ENCODE data around the gene GTF2A1L. TPM values are rescaled to one million over a fixed set of nuclear protein-coding genes. Genes with fewer than 3 reads are reported as not detected.
A peak's percentile ranks its signal among the peaks of the same experiment; 100 is the strongest.

The GTF2A1L gene
- total and polyA plus RNA-seq, 2 donors, result 4.0 to 24.5 TPM

DNA sequence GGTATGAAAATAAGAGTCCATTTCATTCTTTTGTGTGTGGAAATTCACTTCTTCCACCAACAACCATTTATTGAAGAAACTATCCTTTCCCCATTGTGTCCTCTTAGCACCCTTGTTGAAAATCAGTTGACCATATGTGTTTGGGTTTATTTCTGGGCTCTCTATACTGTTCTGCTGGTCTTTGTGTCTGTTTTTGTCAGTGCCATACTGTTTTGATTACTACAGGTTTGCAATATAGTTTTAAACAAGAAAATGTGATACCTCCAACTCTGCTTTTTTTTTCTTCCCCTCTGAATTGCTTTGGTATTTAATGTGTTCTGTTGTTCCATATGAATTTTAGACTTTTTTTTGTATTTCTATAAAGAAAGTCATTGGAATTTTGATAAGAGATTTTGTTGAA lies 8.4 kb downstream of the GTF2A1L start:
- Histone ChIP-seq H3K36me3 (ENCODE audit: insufficient read depth) (no peaks in the 10 kb centered on the region), H3K27ac (ENCODE audit: low read depth) (no peak overlapping the region), H3K4me3 (ENCODE audit: low read depth, low read length) (no peak overlapping the region), H3K4me1 (ENCODE audit: insufficient read depth) (no peaks in the 10 kb centered on the region)
- no peak for DNase-seq (ENCODE audit: extremely low spot score)

DNA sequence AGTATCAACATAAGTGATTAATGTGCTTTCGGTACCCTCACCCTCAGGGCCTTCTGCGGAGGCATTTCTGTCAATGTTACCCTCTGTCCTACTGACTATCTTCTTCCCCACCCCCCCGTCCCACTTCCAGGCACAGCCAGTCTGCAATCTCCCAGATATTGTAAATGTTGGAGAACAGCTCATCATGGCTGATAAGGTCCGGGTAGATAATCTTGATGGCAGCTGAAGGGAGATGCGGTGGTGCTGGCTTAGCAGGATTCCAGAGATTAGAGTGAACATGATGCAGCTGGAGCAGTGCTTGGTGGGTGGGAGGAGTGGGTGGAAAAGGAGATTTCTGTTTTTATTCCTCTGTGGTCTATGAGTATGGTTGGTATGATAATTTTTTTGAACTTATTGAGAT lies 15.5 kb downstream of the GTF2A1L start:
- Histone ChIP-seq H3K36me3 (ENCODE audit: insufficient read depth) (no peaks in the 10 kb centered on the region), H3K27ac (ENCODE audit: low read depth) (no peak overlapping the region), H3K4me1 (ENCODE audit: insufficient read depth) (no peaks in the 10 kb centered on the region), H3K4me3 (ENCODE audit: low read depth, low read length) (no peak overlapping the region)
- 38% methylated on average over 5 of the region's 5 CpGs for WGBS
- DNase-seq (ENCODE audit: extremely low spot score), result no peak

DNA sequence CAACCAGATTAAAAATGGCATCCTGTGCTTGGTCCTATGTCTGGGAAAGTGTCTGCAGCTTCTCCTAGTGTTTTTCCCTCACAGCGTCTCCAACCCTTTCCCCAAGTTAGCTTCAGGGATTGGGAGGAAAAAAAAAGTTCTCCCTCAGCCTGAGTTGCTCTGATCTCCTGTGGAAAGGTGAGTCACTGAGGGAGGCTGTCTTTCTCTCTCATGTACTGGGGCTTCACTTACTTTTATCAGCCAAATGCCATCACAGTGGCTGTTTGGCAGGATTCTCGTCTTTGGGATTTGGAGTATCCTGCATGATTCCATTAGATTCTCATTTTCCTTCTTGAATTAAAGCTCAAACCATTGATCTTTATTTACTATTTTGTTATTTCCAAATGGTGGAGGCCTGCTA lies 18.1 kb downstream of the GTF2A1L start:
- WGBS, result 86% methylated on average over 2 of the region's 2 CpGs
- no peak for DNase-seq (ENCODE audit: extremely low spot score)

DNA sequence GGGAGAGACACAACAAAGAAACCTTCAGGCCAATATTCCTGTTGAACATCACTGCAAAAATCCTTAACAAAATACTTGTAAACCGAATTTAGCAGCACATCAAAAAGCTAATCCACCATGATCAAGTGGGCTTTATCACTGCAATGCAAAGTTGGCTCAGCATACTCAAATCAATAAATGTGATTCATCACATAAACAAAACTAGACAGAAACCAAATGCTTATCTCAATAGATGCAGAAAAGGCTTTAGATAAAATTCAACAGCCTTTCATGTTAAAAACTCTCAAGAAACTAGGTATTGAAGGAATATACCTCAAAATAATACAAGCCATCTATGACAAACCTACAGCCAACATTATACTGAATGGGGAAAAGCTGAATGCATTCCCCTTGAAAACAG lies 20.6 kb downstream of the GTF2A1L start:
- H3K4me3 ChIP-seq (ENCODE audit: low read depth, low read length), result no peak overlapping the region
- no peaks in the 10 kb centered on the region for H3K4me1 ChIP-seq (ENCODE audit: insufficient read depth)
- 17% methylated on average over 1 of the region's 1 CpG for WGBS
- H3K27ac ChIP-seq (ENCODE audit: low read depth), result no peak overlapping the region
- H3K36me3 ChIP-seq (ENCODE audit: insufficient read depth), result no peaks in the 10 kb centered on the region
- DNase-seq (ENCODE audit: extremely low spot score), result no peak

More for the DNA sequence above, 18.1 kb downstream of the GTF2A1L start:
- Histone ChIP-seq H3K36me3 (ENCODE audit: insufficient read depth) (no peaks in the 10 kb centered on the region), H3K27ac (ENCODE audit: low read depth) (no peak overlapping the region), H3K4me1 (ENCODE audit: insufficient read depth) (no peaks in the 10 kb centered on the region), H3K4me3 (ENCODE audit: low read depth, low read length) (no peak overlapping the region)

DNA sequence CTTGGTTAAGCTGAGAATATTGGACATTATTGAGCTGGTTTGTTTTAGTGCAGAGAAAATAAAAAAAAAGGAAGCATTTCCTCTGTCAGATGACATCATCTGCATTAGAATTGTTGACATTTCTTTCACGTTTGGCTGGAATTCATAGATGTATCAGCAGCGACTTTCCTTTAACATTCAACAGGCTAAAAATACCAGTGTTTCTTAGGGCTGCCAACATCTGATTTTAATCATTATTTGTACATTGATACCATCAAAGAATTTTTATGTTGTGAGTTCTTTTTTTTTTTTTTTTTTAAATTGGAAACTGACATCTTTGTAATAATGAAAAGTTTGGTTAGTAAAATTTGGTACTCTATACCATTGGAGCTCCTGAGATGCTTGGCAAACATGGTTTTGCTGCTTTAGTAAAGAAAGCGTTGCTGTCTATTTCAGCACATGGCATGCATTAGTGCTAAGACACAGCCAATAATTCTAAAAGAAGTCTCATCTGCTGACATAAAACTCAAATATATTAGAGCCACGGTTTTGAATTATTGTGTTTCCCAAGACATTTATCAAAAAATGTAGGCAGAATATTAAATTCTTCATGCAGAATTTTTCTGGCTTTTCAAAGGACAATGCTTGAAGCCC lies 33.6 kb downstream of the GTF2A1L start:
- H3K36me3 ChIP-seq (ENCODE audit: insufficient read depth), result no peaks in the 10 kb centered on the region
- H3K4me3 ChIP-seq (ENCODE audit: low read depth, low read length), result no peak overlapping the region
- 15% methylated on average over 4 of the region's 4 CpGs for WGBS
- H3K27ac ChIP-seq (ENCODE audit: low read depth), result no peak overlapping the region
- DNase-seq (ENCODE audit: extremely low spot score), result peak; percentile 10
- H3K4me1 ChIP-seq (ENCODE audit: insufficient read depth), result no peaks in the 10 kb centered on the region

DNA sequence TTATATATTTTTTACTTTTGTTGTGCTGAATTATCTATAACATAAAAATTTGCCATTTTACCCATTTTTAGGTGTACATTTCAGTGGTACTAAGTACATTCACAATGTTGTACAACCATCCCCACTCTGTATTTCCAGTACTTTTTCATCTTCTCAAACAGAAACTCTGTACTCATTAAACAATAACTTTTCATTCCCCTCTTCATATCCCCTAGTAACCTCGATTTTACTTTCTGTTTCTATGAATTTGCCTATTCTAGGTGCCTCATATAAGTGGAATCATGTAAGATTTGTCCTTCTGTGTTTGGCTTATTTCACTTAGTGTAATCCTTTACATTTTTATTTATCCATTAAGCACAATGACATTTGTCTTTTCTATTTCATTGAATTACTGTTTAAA lies 51.3 kb downstream of the GTF2A1L start:
- no peak for DNase-seq (ENCODE audit: extremely low spot score)

DNA sequence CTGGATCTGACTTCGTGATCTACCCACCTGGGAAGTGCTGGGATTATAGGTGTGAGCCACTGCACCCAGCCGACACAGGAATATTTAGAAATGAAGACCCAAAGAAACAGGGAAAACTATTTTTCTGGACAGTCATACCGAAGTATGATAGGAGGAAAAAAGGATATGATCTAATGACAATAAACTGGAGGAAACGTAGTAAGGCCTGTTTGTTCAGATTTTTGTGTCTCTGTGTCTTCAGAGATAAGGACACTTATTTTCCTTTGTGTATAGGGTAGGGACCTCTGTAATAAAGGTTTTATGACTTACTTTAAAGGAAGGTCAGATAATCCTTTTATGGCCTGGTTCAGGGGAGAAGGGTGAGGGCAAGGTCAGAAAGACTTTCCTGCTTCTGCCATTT lies 55.9 kb downstream of the GTF2A1L start:
- Histone ChIP-seq H3K4me1 (ENCODE audit: insufficient read depth) (no peaks in the 10 kb centered on the region), H3K27ac (ENCODE audit: low read depth) (no peak overlapping the region), H3K4me3 (ENCODE audit: low read depth, low read length) (no peak overlapping the region), H3K36me3 (ENCODE audit: insufficient read depth) (no peaks in the 10 kb centered on the region)
- no peak for DNase-seq (ENCODE audit: extremely low spot score)
- WGBS, result 81% methylated on average over 4 of the region's 4 CpGs

More for the DNA sequence above, 51.3 kb downstream of the GTF2A1L start:
- Histone ChIP-seq H3K36me3 (ENCODE audit: insufficient read depth) (no peaks in the 10 kb centered on the region), H3K4me3 (ENCODE audit: low read depth, low read length) (no peak overlapping the region), H3K4me1 (ENCODE audit: insufficient read depth) (no peaks in the 10 kb centered on the region), H3K27ac (ENCODE audit: low read depth) (no peak overlapping the region)
- WGBS, result 86% methylated on average over 1 of the region's 1 CpG

DNA sequence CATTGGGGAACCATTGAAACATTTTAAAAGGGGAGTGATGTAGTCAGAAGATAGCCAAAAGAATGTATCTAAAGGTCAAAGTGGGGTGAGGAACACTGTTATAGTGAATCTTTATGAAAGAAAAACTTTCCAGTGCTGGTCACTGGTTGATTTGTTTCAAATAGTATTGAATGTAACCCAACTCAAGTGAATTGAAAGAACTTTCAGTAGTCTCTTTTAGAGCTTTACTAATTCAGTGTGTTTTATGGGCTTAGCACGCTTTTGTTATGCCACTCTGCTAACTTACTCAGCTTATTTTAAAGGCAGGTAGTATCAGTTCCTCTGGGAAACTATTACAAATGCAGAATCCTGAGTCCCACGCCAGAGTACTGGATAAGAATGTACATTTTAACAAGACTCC lies 57.3 kb downstream of the GTF2A1L start:
- no peaks in the 10 kb centered on the region for H3K36me3 ChIP-seq (ENCODE audit: insufficient read depth)
- no peaks in the 10 kb centered on the region for H3K4me1 ChIP-seq (ENCODE audit: insufficient read depth)
- no peak overlapping the region for H3K27ac ChIP-seq (ENCODE audit: low read depth)
- H3K4me3 ChIP-seq (ENCODE audit: low read depth, low read length), result no peak overlapping the region
- no peak for DNase-seq (ENCODE audit: extremely low spot score)
- 81% methylated on average over 2 of the region's 2 CpGs for whole genome bisulfite sequencing

DNA sequence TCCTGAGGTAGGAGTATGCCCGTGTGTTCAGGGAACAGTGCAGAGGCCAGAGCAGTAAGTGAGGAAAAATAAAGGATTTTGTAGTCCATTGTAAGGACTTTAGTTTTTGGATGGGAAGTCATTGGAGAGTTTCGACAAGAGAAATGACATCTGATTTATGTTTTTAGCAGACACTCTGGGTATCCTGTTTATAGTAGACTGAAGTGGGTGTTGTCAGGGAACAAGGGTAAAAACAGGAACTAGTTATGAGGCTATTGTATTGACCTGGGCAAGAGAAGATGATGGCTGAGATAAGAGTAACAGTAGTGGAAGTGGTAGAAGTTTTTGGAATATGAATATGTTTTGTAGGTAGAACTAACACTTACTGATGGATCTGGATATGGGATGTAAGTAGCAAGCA lies 59.8 kb downstream of the GTF2A1L start:
- Histone ChIP-seq H3K4me1 (ENCODE audit: insufficient read depth) (no peaks in the 10 kb centered on the region), H3K36me3 (ENCODE audit: insufficient read depth) (no peaks in the 10 kb centered on the region), H3K4me3 (ENCODE audit: low read depth, low read length) (no peak overlapping the region), H3K27ac (ENCODE audit: low read depth) (no peak overlapping the region)
- 76% methylated on average over 2 of the region's 2 CpGs for WGBS
- no peak for DNase-seq (ENCODE audit: extremely low spot score)

DNA sequence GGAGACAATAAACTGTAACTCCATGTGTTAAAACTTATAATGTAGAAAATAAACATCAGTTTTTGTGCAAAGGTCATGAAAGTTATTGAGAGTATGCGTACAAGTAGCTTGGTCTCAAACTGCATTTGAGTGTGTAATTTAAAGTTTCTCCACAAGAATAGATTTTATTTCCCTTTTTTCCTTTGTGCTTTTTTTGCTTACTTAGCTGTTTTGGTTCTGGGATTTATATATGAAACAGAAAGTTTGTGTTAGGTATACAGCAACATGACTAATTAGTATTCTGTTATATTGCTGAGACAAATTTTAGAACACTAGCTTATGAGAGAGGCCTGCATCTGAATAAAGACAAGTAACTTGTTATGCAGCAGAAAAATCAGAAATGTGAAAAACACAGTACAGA lies 67.5 kb downstream of the GTF2A1L start:
- H3K27ac ChIP-seq (ENCODE audit: low read depth), result no peak overlapping the region
- no peaks in the 10 kb centered on the region for H3K36me3 ChIP-seq (ENCODE audit: insufficient read depth)
- 95% methylated on average over 1 of the region's 1 CpG for WGBS
- no peak for DNase-seq (ENCODE audit: extremely low spot score)
- H3K4me3 ChIP-seq (ENCODE audit: low read depth, low read length), result no peak overlapping the region
- no peaks in the 10 kb centered on the region for H3K4me1 ChIP-seq (ENCODE audit: insufficient read depth)

DNA sequence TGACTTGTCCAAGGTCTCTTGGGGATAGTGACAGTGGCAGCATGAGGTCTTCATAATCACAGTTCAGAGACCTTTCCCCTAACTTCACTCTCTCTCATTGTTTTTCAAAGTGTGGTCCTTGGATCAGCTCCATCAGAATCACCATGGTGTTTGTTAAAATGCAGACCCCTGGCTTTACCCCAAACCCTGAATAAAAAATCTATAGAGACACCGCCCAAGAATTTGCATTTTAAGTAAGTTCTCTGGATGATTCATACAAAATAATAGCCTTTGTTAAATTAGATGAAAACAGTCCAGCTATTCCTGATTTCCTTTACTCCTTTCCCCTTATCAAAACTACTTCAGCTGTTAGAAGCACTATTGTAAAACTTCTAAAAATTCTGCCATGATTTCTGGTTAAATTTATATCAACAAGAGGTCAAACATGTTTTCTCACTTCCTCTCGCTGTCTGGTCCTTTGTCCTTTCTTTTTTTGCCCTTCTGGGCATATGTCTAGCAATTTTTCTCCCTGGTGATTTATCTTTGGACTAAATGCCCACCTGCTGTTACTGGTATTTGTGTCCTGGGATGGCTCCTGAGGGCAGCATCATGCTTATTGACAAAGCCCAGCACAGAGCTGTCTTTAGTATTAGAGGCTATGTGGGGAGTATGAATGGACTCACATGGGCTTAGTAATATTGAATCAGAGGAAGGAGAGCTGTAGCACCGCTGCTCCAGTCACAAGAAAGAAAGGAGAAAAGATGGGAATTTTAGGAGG lies 74.5 kb downstream of the GTF2A1L start:
- no peaks in the 10 kb centered on the region for H3K36me3 ChIP-seq (ENCODE audit: insufficient read depth)
- WGBS, result 90% methylated on average over 3 of the region's 3 CpGs
- no peak overlapping the region for H3K27ac ChIP-seq (ENCODE audit: low read depth)
- no peaks in the 10 kb centered on the region for H3K4me1 ChIP-seq (ENCODE audit: insufficient read depth)
- no peak overlapping the region for H3K4me3 ChIP-seq (ENCODE audit: low read depth, low read length)
- no peak for DNase-seq (ENCODE audit: extremely low spot score)

DNA sequence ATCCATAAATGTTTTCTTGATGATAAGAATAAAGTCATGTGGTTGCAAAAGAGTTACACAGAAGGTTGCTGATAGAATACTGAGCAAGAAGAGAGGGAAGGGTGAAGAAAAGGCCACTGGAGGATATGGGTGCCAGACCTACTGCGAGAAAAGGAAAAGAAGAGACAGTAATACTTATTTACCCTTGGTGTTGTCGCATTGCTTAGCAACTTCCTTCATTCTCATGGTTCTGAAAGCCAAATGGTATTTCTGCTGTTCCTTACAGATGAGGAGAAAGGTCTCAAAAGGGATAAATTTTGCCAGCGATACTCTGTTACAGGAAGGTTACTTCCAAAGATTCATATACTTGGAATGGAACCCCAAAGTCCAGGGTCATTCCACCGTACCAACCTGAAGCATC lies 75.4 kb downstream of the GTF2A1L start:
- DNase-seq (ENCODE audit: extremely low spot score), result no peak
- no peak overlapping the region for H3K4me3 ChIP-seq (ENCODE audit: low read depth, low read length)
- H3K27ac ChIP-seq (ENCODE audit: low read depth), result no peak overlapping the region
- WGBS, result 59% methylated on average over 4 of the region's 4 CpGs
- no peaks in the 10 kb centered on the region for H3K36me3 ChIP-seq (ENCODE audit: insufficient read depth)
- no peaks in the 10 kb centered on the region for H3K4me1 ChIP-seq (ENCODE audit: insufficient read depth)

DNA sequence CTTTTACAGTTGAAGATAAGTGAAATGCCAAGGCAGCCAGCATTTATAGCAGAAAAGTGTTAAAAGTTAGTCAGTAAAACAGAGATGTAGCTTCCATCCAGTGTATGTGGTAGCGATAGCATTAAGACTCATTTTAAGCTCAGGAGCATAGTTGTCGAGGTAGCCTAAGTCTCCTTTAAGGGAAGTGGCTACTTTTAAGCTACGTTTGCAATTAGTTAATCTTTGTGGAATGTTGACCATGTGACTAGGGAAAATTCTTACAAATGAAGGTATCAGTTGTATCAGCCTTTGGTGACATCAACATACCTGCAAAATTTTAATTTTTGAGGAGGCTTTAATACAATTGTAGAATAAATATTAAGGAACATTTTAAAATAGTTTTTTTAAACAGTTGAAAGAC lies 76.0 kb downstream of the GTF2A1L start:
- no peak overlapping the region for H3K27ac ChIP-seq (ENCODE audit: low read depth)
- 48% methylated on average over 3 of the region's 3 CpGs for WGBS
- no peaks in the 10 kb centered on the region for H3K4me1 ChIP-seq (ENCODE audit: insufficient read depth)
- no peak for DNase-seq (ENCODE audit: extremely low spot score)
- no peak overlapping the region for H3K4me3 ChIP-seq (ENCODE audit: low read depth, low read length)
- H3K36me3 ChIP-seq (ENCODE audit: insufficient read depth), result no peaks in the 10 kb centered on the region

DNA sequence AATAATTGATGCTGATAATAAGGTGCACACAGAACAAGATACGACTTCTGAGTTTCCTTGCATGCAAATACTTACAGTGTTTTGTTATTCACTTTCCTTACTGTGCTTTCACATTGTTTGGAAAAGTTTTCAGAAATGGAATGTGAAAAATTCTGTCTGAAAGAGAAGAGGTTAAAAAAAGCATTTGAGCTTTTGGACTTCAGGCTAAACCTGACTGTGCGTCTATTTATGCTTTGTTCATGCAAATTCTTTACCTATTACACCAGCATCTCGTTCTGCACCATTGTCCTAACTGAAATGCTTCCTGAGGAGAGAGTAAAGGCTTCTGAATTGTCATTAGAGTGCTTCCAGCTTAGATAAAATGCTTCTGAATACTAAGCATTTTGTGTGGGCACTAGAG lies 76.5 kb downstream of the GTF2A1L start:
- Histone ChIP-seq H3K4me1 (ENCODE audit: insufficient read depth) (no peaks in the 10 kb centered on the region), H3K4me3 (ENCODE audit: low read depth, low read length) (no peak overlapping the region), H3K27ac (ENCODE audit: low read depth) (no peak overlapping the region), H3K36me3 (ENCODE audit: insufficient read depth) (no peaks in the 10 kb centered on the region)
- 27% methylated on average over 3 of the region's 3 CpGs for WGBS
- DNase-seq (ENCODE audit: extremely low spot score), result no peak

Data from urinary bladder (tissue), 4 donors.